ENCODE results near the gene COPS7A. TPM values are rescaled to one million over a fixed set of nuclear protein-coding genes. Genes with fewer than 3 reads are reported as not detected.

Gene COPS7A
- polyA plus RNA-seq, 1 donor (not counting 4 experiments of a cell fraction or from before 2014, with no cell fraction given), result 85.4 TPM

- peaks cover 0 to 3% of the 10 kb centered on the region in 2 experiments for H3K36me3 ChIP-seq (ENCODE audit: control insufficient read depth in 2 of 2, extremely low read depth in 1 of 2, insufficient read depth in 2 of 2, low read length in 2 of 2)
- H3K4me2 ChIP-seq (ENCODE audit: control insufficient read depth, extremely low read depth, insufficient read depth, low read depth, low read length), result peak overlapping the region; percentile 43
- no peaks in the 10 kb centered on the region for H3K9me3 ChIP-seq (ENCODE audit: control insufficient read depth, low read depth, low read length)
- H3K79me2 ChIP-seq (ENCODE audit: control insufficient read depth, insufficient read depth, low read length), result peaks cover 11% of the 10 kb centered on the region
- H3K4me3 ChIP-seq (ENCODE audit: control insufficient read depth in 2 of 3, extremely low read depth in 1 of 3, insufficient read depth in 2 of 3, low read depth in 1 of 3, low read length in 3 of 3), result peak overlapping the region in 2 of 3 experiments; percentile 37 to 66
- H3K9ac ChIP-seq (ENCODE audit: control insufficient read depth, extremely low read depth, insufficient read depth, low read length), result no peak overlapping the region
- no peaks in the 10 kb centered on the region for H4K20me1 ChIP-seq (ENCODE audit: control insufficient read depth, extremely low read depth, insufficient read depth, low read length)
- H2AFZ ChIP-seq (ENCODE audit: control insufficient read depth, low read length), result no peak overlapping the region
- H3K9me1 ChIP-seq (ENCODE audit: control insufficient read depth, extremely low read depth, insufficient read depth, low read length), result no peaks in the 10 kb centered on the region
- peaks cover 32% of the 10 kb centered on the region for H3K4me1 ChIP-seq (ENCODE audit: control insufficient read depth, extremely low read depth, insufficient read depth, low read length)
- no peaks in the 10 kb centered on the region for H3K27me3 ChIP-seq (ENCODE audit: control insufficient read depth, extremely low read depth, insufficient read depth, low read length)
- peak; percentile 43 for FAIRE-seq
- H3K27ac ChIP-seq (ENCODE audit: control insufficient read depth, insufficient read depth, low read length), result peak overlapping the region; percentile 15
- DNase-seq (ENCODE audit: low read depth, low spot score), result no peak
- TF ChIP-seq EZH2 (IDR thresholded peaks at IDR 0.05; ENCODE audit: low read length) (no peak), CTCF (optimal IDR thresholded peaks at IDR 0.05 in 1 of 3, IDR thresholded peaks at IDR 0.05 in 1 of 3, conservative IDR thresholded peaks at IDR 0.05 in 1 of 3; ENCODE audit: extremely low read depth in 1 of 3, insufficient read depth in 2 of 3, low read length in 3 of 3) (no peak)
- dilution Hi-C loops (cut with MboI; ENCODE audit: extremely low pct_ligation_motif_present, low sequenced_read_pairs), result no loop called here
Observed at GRCh38 chr12:6765048-6765633, 41.3 kb downstream of the COPS7A start.

- Histone ChIP-seq H3K27me3 (ENCODE audit: control insufficient read depth, extremely low read depth, insufficient read depth, low read length) (no peaks in the 10 kb centered on the region), H3K9me1 (ENCODE audit: control insufficient read depth, extremely low read depth, insufficient read depth, low read length) (no peaks in the 10 kb centered on the region), H3K4me2 (ENCODE audit: control insufficient read depth, extremely low read depth, insufficient read depth, low read depth, low read length) (peak within 1 kb of the TSS; percentile 75), H3K36me3 (ENCODE audit: control insufficient read depth in 2 of 2, extremely low read depth in 1 of 2, insufficient read depth in 2 of 2, low read length in 2 of 2) (peaks cover 0 to 6% of the 10 kb centered on the region in 2 experiments), H3K79me2 (ENCODE audit: control insufficient read depth, insufficient read depth, low read length) (peaks cover 11% of the 10 kb centered on the region), H3K4me1 (ENCODE audit: control insufficient read depth, extremely low read depth, insufficient read depth, low read length) (peaks cover 32% of the 10 kb centered on the region), H3K9me3 (ENCODE audit: control insufficient read depth, low read depth, low read length) (no peaks in the 10 kb centered on the region), H2AFZ (ENCODE audit: control insufficient read depth, low read length) (peak within 1 kb of the TSS; percentile 63), H4K20me1 (ENCODE audit: control insufficient read depth, extremely low read depth, insufficient read depth, low read length) (no peaks in the 10 kb centered on the region), H3K4me3 (ENCODE audit: control insufficient read depth in 2 of 3, extremely low read depth in 1 of 3, insufficient read depth in 2 of 3, low read depth in 1 of 3, low read length in 3 of 3) (peak within 1 kb of the TSS; percentile 66 to 90 (median 80)), H3K9ac (ENCODE audit: control insufficient read depth, extremely low read depth, insufficient read depth, low read length) (peak within 1 kb of the TSS; percentile 80), H3K27ac (ENCODE audit: control insufficient read depth, insufficient read depth, low read length) (peak within 1 kb of the TSS; percentile 26)
- TF ChIP-seq CTCF (optimal IDR thresholded peaks at IDR 0.05 in 1 of 3, IDR thresholded peaks at IDR 0.05 in 1 of 3, conservative IDR thresholded peaks at IDR 0.05 in 1 of 3; ENCODE audit: extremely low read depth in 1 of 3, insufficient read depth in 2 of 3, low read length in 3 of 3), result no peak
- TF ChIP-seq EZH2 (IDR thresholded peaks at IDR 0.05; ENCODE audit: low read length), result no peak
- peak; percentile 48 for FAIRE-seq
- no peak for DNase-seq (ENCODE audit: low read depth, low spot score)
- dilution Hi-C loops (cut with MboI; ENCODE audit: extremely low pct_ligation_motif_present, low sequenced_read_pairs), result no loop called here
Observed at GRCh38 chr12:6765634-6766581, 42.1 kb downstream of the COPS7A start, which contains the start of gene PTMS. PTMS (plus strand) TSS chr12:6766363; CDS start chr12:6766706, 343 bp downstream.

Measured in keratinocyte (primary cell).